Activated CD4-positive, alpha-beta T cell treated with anti-CD3 and anti-CD28 coated beads, Interleukin-2, amount 10 ng/mL, durations not matched to agents 7 days and 5 days (primary cell): ENCODE results near the gene H3-3A. TPM values are rescaled to one million over a fixed set of nuclear protein-coding genes. Genes with fewer than 3 reads are reported as not detected.
A peak's percentile ranks its signal among the peaks of the same experiment; 100 is the strongest.
"Not testable (repeated sequence)": the region's sequence is repeated elsewhere in the genome, so short reads cannot be mapped to it uniquely, and the experiment has no call there.

Source experiments
- CTCF ChIA-PET: fragments of 350-600 bp; sonication (Branson Sonifier 250); formaldehyde crosslinking; loops from one replicate; lab custom pipeline; 2021; ENCODE audit warnings: antibody characterized with exemption; lab: Charles Lee
- POLR2A ChIA-PET: fragments of 350-600 bp; sonication (Branson Sonifier 250); formaldehyde crosslinking; loops from one replicate; lab custom pipeline; 2021; ENCODE audit warnings: antibody characterized with exemption; lab: Charles Lee
- DNase-seq: peaks from one replicate; pipeline ENCODE4 v3.0.0-alpha.2; 2020
- H3K27ac Mint-ChIP-seq: one replicate; pipeline ENCODE4 v1.8.0; 2021; ENCODE audit warnings: mild to moderate bottlenecking, moderate library complexity, mixed read lengths
- H3K27me3 Mint-ChIP-seq: one replicate; pipeline ENCODE4 v1.8.0; 2021; ENCODE audit warnings: mixed read lengths
- H3K36me3 Mint-ChIP-seq: one replicate; pipeline ENCODE4 v1.8.0; 2021; ENCODE audit warnings: low read depth, mixed read lengths
- H3K4me1 Mint-ChIP-seq: one replicate; pipeline ENCODE4 v1.8.0; 2021; ENCODE audit warnings: mixed read lengths
- H3K4me3 Mint-ChIP-seq: one replicate; pipeline ENCODE4 v1.8.0; 2021; ENCODE audit warnings: mild to moderate bottlenecking, moderate library complexity, mixed read lengths
- H3K9me3 Mint-ChIP-seq: one replicate; pipeline ENCODE4 v1.8.0; 2021; ENCODE audit warnings: mixed read lengths
- total RNA-seq, 2 experiments: library from RNA; stranded (reverse); gene quantifications; one replicate each; pipeline ENCODE4 v1.2.3, GENCODE V29; 2021

H3-3A gene
- total RNA-seq, 2 experiments from 2014 or later, result 651 to 657 TPM

DNA sequence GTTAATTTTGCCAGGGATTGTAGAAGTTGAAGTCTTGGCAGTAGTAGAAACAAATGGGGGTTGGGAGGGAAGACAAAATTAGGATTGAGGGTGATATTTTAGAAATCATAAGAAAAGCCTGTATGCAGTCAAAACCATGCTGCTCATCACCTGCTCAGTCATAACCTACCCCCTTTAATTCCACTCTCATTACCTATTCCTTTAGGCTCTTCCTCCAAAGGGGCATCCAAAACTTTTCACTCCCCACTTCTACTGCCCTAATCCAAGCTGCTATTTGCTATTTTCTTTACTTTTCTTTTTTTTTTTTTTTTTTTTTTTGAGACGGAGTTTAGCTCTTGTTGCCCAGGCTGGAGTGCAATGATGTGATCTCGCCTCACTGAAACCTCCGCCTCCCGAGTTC lies 11.5 kb downstream of the H3-3A start:
- CTCF ChIA-PET, result interaction anchor here (0.6 to 2.7 kb wide), 5 partner anchors 9 to 354 kb away, joined by 3 to 11 read pairs (median 4); no protein-coding TSS in a partner anchor
- Mint-ChIP-seq H3K36me3 (peaks cover 41% of the 10 kb centered on the region), H3K9me3 (no peaks in the 10 kb centered on the region), H3K27ac (no peak overlapping the region), H3K4me1 (peaks cover 11% of the 10 kb centered on the region), H3K27me3 (no peaks in the 10 kb centered on the region), H3K4me3 (no peak overlapping the region)
- POLR2A ChIA-PET, result no interaction called here
- no peak for DNase-seq

DNA sequence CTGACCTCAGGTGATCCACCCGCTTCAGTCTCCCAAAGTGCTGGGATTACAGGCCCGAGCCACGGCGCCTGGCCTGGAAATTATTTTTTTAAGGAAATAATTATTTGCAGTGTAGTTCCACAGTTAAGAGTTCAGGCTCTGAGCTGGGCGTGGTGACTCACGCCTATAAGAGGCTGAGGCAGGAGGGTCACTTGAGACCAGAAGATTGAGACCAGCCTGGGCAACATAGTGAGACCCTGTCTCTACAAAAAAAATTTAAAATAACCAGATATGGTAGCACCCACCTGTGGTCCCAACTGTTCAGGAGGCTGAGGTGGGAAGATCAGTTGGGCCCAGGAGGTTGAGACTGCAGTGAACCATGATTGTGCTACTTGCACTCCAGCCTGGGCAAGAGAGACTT lies 13.9 kb downstream of the H3-3A start:
- CTCF ChIA-PET, result interaction anchor here (0.7 to 2.0 kb wide), 6 partner anchors 9 to 47 kb away, joined by 3 to 10 read pairs (median 4); no protein-coding TSS in a partner anchor
- Mint-ChIP-seq H3K4me1 (peaks cover 1% of the 10 kb centered on the region), H3K27ac (no peak overlapping the region), H3K4me3 (no peak overlapping the region), H3K27me3 (no peaks in the 10 kb centered on the region), H3K36me3 (peaks cover 29% of the 10 kb centered on the region), H3K9me3 (no peaks in the 10 kb centered on the region)
- POLR2A ChIA-PET, result no interaction called here
- DNase-seq, result no peak

- CTCF ChIA-PET, result interaction anchor here (0.6 to 2.0 kb wide), 7 partner anchors 10 to 224 kb away, joined by 3 to 10 read pairs (median 4); no protein-coding TSS in a partner anchor
- DNase-seq, result no peak
- Mint-ChIP-seq H3K27ac (no peak overlapping the region), H3K4me3 (no peak overlapping the region), H3K9me3 (no peaks in the 10 kb centered on the region), H3K27me3 (peaks cover 2% of the 10 kb centered on the region), H3K4me1 (peaks cover 9% of the 10 kb centered on the region), H3K36me3 (peaks cover 16% of the 10 kb centered on the region)
- POLR2A ChIA-PET, result no interaction called here
Observed at GRCh38 chr1:226078374-226078773, 15.9 kb downstream of the H3-3A start.

GRCh38 chr1:226082587-226082917 lies 20.0 kb downstream of the H3-3A start:
- H3K9me3 Mint-ChIP-seq, result no peaks in the 10 kb centered on the region
- H3K4me3 Mint-ChIP-seq, result peak overlapping the region; percentile 86
- ChIA-PET POLR2A (no interaction called here), CTCF (interaction anchor here (0.7 to 4.6 kb wide), 6 partner anchors 9 to 43 kb away, joined by 3 to 23 read pairs (median 12); no protein-coding TSS in a partner anchor)
- no peak for DNase-seq
- no peak overlapping the region for H3K27ac Mint-ChIP-seq
- peaks cover 2% of the 10 kb centered on the region for H3K27me3 Mint-ChIP-seq
- H3K4me1 Mint-ChIP-seq, result peaks cover 9% of the 10 kb centered on the region
- H3K36me3 Mint-ChIP-seq, result no peaks in the 10 kb centered on the region

- Mint-ChIP-seq H3K36me3 (no peaks in the 10 kb centered on the region), H3K27me3 (peaks cover 2% of the 10 kb centered on the region), H3K9me3 (no peaks in the 10 kb centered on the region), H3K4me1 (peaks cover 9% of the 10 kb centered on the region), H3K4me3 (peak overlapping the region; percentile 86), H3K27ac (no peak overlapping the region)
- POLR2A ChIA-PET, result interaction anchor here (0.8 kb wide), 1 partner anchor 158 kb away, joined by 6 read pairs; no protein-coding TSS in a partner anchor
- DNase-seq, result no peak
- CTCF ChIA-PET, result interaction anchor here (0.7 to 4.6 kb wide), 6 partner anchors 9 to 43 kb away, joined by 3 to 23 read pairs (median 12); no protein-coding TSS in a partner anchor
Observed at GRCh38 chr1:226082959-226083301, 20.4 kb downstream of the H3-3A start.

- peak; percentile 89 for DNase-seq
- H3K27me3 Mint-ChIP-seq, result peaks cover 2% of the 10 kb centered on the region
- peak overlapping the region; percentile 86 for H3K4me3 Mint-ChIP-seq
- POLR2A ChIA-PET, result interaction anchor here (0.8 kb wide), 1 partner anchor 159 kb away, joined by 6 read pairs; no protein-coding TSS in a partner anchor
- CTCF ChIA-PET, result interaction anchor here (0.7 to 4.6 kb wide), 7 partner anchors 8 to 42 kb away, joined by 3 to 23 read pairs (median 10); partner anchors contain the start of gene H3-3A
- H3K27ac Mint-ChIP-seq, result peak overlapping the region; percentile 87
- H3K9me3 Mint-ChIP-seq, result no peaks in the 10 kb centered on the region
- H3K36me3 Mint-ChIP-seq, result no peaks in the 10 kb centered on the region
- peaks cover 9% of the 10 kb centered on the region for H3K4me1 Mint-ChIP-seq
Observed at GRCh38 chr1:226083302-226084101, 21.0 kb downstream of the H3-3A start.

DNA sequence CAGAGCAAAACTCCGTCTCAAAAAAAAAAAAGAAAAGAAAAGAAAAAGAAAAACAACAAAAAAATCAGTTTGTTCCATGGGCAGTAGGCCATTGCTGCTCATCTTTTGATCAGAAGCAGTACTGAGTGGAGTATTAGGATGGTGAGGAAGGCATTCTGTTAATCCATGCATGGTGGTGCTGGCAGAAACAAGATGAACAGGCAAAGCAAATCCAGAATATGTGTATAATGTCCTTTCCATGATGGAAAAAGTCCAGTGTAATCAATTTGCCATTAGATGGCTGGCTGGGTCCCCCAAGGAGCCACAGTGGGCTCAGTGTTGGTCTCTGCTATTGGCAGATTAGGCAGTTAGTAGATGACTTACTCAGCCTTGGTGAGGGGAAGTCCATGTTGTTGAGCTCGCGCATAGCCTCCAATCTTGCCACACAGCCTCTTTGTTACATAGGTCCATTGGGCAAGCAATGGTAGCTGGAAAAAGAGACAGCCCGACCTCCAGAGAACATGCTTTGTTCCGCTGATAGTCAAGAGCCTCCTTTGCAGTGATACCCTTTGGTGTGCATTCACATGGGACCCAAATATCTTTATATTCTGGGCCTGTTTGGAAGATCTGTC lies 23.3 kb downstream of the H3-3A start:
- H3K4me1 Mint-ChIP-seq, result peaks cover 9% of the 10 kb centered on the region
- peaks cover 2% of the 10 kb centered on the region for H3K27me3 Mint-ChIP-seq
- no peak for DNase-seq
- ChIA-PET CTCF (interaction anchor here (0.5 to 4.6 kb wide), 6 partner anchors 9 to 1940 kb away, joined by 4 to 23 read pairs (median 8); partner anchors contain the start of gene H3-3A), POLR2A (no interaction called here)
- H3K4me3 Mint-ChIP-seq, result no peak overlapping the region
- H3K27ac Mint-ChIP-seq, result no peak overlapping the region
- H3K36me3 Mint-ChIP-seq, result no peaks in the 10 kb centered on the region
- no peaks in the 10 kb centered on the region for H3K9me3 Mint-ChIP-seq

- peaks cover 2% of the 10 kb centered on the region for H3K27me3 Mint-ChIP-seq
- no peaks in the 10 kb centered on the region for H3K36me3 Mint-ChIP-seq
- ChIA-PET CTCF (interaction anchor here (4.6 kb wide), 2 partner anchors 8 to 12 kb away, joined by 16 to 23 read pairs; no protein-coding TSS in a partner anchor), POLR2A (no interaction called here)
- no peak overlapping the region for H3K27ac Mint-ChIP-seq
- DNase-seq, result no peak
- H3K4me1 Mint-ChIP-seq, result peaks cover 9% of the 10 kb centered on the region
- H3K9me3 Mint-ChIP-seq, result no peaks in the 10 kb centered on the region
- H3K4me3 Mint-ChIP-seq, result no peak overlapping the region
Observed at GRCh38 chr1:226086776-226087175, 24.3 kb downstream of the H3-3A start.

DNA sequence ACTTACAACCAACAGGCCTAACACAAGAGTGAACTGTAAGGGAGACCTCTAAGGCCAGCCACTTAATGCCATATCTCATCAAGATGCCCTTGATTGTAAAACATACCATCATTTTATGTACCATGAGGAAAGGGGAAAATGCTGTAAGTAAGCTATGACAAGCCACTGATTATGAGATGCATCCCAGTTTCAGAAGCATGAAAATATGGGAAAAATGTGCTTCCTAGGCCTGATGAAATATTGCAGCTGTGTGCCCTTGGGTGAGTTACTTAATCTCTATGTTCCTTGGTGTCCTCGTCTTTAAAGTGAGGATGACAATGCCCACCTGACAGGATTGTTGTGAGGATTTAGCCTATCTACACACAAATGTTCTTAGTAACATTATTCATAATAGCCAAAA lies 28.9 kb downstream of the H3-3A start:
- Mint-ChIP-seq H3K27me3 (peaks cover 7% of the 10 kb centered on the region), H3K9me3 (no peaks in the 10 kb centered on the region), H3K27ac (no peak overlapping the region), H3K36me3 (no peaks in the 10 kb centered on the region), H3K4me3 (no peak overlapping the region), H3K4me1 (no peaks in the 10 kb centered on the region)
- ChIA-PET CTCF (interaction anchor here (1.6 kb wide), 1 partner anchor 9 kb away, joined by 3 read pairs; no protein-coding TSS in a partner anchor), POLR2A (no interaction called here)
- DNase-seq, result no peak

- DNase-seq, H3K9me3 Mint-ChIP-seq, POLR2A ChIA-PET, H3K27me3 Mint-ChIP-seq, H3K27ac Mint-ChIP-seq, H3K4me1 Mint-ChIP-seq, H3K4me3 Mint-ChIP-seq, H3K36me3 Mint-ChIP-seq: not testable (repeated sequence)
- CTCF ChIA-PET, result interaction anchor here (1.0 to 4.1 kb wide), 4 partner anchors 8 to 26 kb away, joined by 3 to 23 read pairs (median 4); no protein-coding TSS in a partner anchor
Observed at GRCh38 chr1:226092048-226092820, 29.7 kb downstream of the H3-3A start.

DNA sequence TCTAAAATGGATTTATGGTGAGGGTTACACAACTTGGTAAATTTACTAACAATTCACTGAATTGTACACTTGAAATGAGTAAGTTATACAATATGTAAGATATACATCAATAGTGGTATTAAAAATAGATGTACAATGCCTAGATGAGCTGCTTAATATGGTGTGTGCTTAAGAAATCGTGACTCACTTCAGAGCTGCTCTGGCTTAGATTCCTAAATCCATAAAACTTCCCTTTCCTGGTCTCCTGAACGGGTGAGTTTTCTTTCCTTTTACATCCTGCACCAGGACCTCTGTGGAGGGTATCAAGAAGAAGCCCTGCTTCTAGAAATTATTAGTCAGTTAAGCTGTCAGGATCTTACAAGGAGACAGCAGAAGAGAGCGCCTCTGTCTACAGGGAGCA lies 30.4 kb downstream of the H3-3A start:
- Mint-ChIP-seq H3K4me1 (no peaks in the 10 kb centered on the region), H3K27me3 (peaks cover 7% of the 10 kb centered on the region), H3K4me3 (no peak overlapping the region), H3K27ac (no peak overlapping the region), H3K9me3 (no peaks in the 10 kb centered on the region), H3K36me3 (no peaks in the 10 kb centered on the region)
- CTCF ChIA-PET, result interaction anchor here (1.0 to 4.1 kb wide), 5 partner anchors 8 to 32 kb away, joined by 4 to 23 read pairs (median 6); no protein-coding TSS in a partner anchor
- POLR2A ChIA-PET, result no interaction called here
- DNase-seq, result no peak

DNA sequence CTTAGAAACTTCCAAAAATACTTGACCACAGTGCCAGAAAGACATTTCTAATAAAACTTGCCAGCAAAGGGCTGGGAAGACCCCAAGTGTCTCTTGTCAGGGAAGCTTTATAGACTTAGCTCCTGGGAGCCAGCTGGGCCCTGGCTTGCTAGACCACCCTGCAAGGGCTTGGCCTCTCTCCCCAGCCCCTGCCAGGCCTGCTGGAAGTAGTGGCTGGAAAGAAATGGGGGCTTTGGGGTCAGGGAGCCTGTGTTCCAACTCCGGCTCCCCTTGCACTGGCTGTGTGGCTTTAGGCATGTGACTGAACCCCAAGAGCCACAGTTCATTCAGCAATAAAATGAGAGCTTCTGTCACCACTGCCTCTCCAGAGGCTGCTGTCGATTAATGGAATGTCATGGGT lies 31.1 kb downstream of the H3-3A start:
- H3K9me3 Mint-ChIP-seq, result no peaks in the 10 kb centered on the region
- no peak for DNase-seq
- no peak overlapping the region for H3K4me3 Mint-ChIP-seq
- CTCF ChIA-PET, result interaction anchor here (0.5 to 4.1 kb wide), 6 partner anchors 9 to 32 kb away, joined by 3 to 23 read pairs (median 5); no protein-coding TSS in a partner anchor
- no peaks in the 10 kb centered on the region for H3K36me3 Mint-ChIP-seq
- no peak overlapping the region for H3K27ac Mint-ChIP-seq
- H3K27me3 Mint-ChIP-seq, result peaks cover 8% of the 10 kb centered on the region
- POLR2A ChIA-PET, result interaction anchor here (0.8 kb wide), 1 partner anchor 29 kb away, joined by 3 read pairs; no protein-coding TSS in a partner anchor
- H3K4me1 Mint-ChIP-seq, result no peaks in the 10 kb centered on the region
